Aorta (tissue), 5 donors: ENCODE results near the gene PSMD13. TPM values are rescaled to one million over a fixed set of nuclear protein-coding genes. Genes with fewer than 3 reads are reported as not detected.
"Not testable (repeated sequence)": the region's sequence is repeated elsewhere in the genome, so short reads cannot be mapped to it uniquely, and the experiment has no call there.

Experiments used
- ATAC-seq: fragments of 200-7000 bp; cut with Tn5 transposase; one replicate; pipeline ENCODE4 v1.9.1; 2022; ENCODE audit warnings: moderate library complexity; ENCODE audit not compliant: low FRiP score
- DNase-seq, 2 donors: peaks; one replicate each; pipeline ENCODE4 v3.0.0-alpha.2; 2020
- H3K27ac ChIP-seq, 2 donors: one replicate each; pipeline ENCODE4 v1.5.1; 2013; ENCODE audit warnings: low read length in 2 of 2, mild to moderate bottlenecking in 2 of 2, moderate library complexity in 2 of 2, control low read depth in 1 of 2, inconsistent platforms in 1 of 2, low read depth in 1 of 2
- H3K27me3 ChIP-seq, 2 donors: one replicate each; pipeline ENCODE4 v1.6.1; 2013; ENCODE audit warnings: control low read depth in 1 of 2, low read length in 1 of 2, mild to moderate bottlenecking in 1 of 2, moderate library complexity in 1 of 2; ENCODE audit not compliant: insufficient read depth in 2 of 2, control insufficient read depth in 1 of 2
- H3K36me3 ChIP-seq, 2 donors: one replicate each; pipeline ENCODE4 v1.6.1; 2013; ENCODE audit warnings: control low read depth in 1 of 2, low read length in 1 of 2, mild to moderate bottlenecking in 1 of 2; ENCODE audit not compliant: insufficient read depth in 2 of 2, control insufficient read depth in 1 of 2
- H3K4me1 ChIP-seq, 2 donors: one replicate each; pipeline ENCODE4 v1.6.1; 2013; ENCODE audit warnings: low read length in 2 of 2, control low read depth in 1 of 2, mild to moderate bottlenecking in 1 of 2, moderate library complexity in 1 of 2; ENCODE audit not compliant: insufficient read depth in 2 of 2, control insufficient read depth in 1 of 2
- H3K4me3 ChIP-seq, 2 donors: one replicate each; pipeline ENCODE4 v1.5.1; 2013; ENCODE audit warnings: low read length in 2 of 2, control low read depth in 1 of 2, mild to moderate bottlenecking in 1 of 2
- H3K9me3 ChIP-seq: one replicate; pipeline ENCODE4 v1.6.1; 2013; ENCODE audit warnings: mild to moderate bottlenecking, low read length; ENCODE audit not compliant: control insufficient read depth
- WGBS, 2 donors: extraction: QIAGEN DNeasy Blood & Tissue Kit; methylation state at CpG; one replicate each; pipeline ENCODE4 v1.1.7; 2013; 5-methylcytosine and 5-hydroxymethylcytosine counted together
- intact Hi-C, 2 donors: fragments of 100-400 bp; cut with DNase I; formaldehyde crosslinking; loops; one replicate each; pipeline versions ENCODE4 v1.14.2 to v1.15.0; 2022
- polyA plus RNA-seq, 2 donors: library from polyadenylated mRNA; stranded (reverse); fragments of 200-250 nt; gene quantifications; one replicate each; pipeline ENCODE4 v1.2.3, GENCODE V29; 2013
- total RNA-seq, 2 donors: library from RNA; stranded (reverse); fragmentation: NEBNext Ultra II Directional; extraction: Animal tissue kit (Norgen Biotek cat#: 25700); gene quantifications; one replicate each; pipeline ENCODE4 v1.2.1, GENCODE V29; 2021
- donor health status: healthy with polysubstance abuse.
- donor health status: Bipolar disorder and iron deficiency.
- donor health status: DM: no; HTN: no; CAD: no.
- donor health status: DM: no; HTN: no; CAD: no.
- donor health status: DM: yes; HTN: yes; CAD: no.

The PSMD13 gene
- total and polyA plus RNA-seq, 4 donors: 70.9 to 123 (median 78.2) TPM

- intact Hi-C loops: no loop called here
- no peak for ATAC-seq
- 89 to 96% methylated on average over 2 of the region's 2 CpGs for WGBS, 2 donors
Observed at GRCh38 chr11:255816-256215, 19.0 kb downstream of the PSMD13 start.

GRCh38 chr11:256952-257737 is 20.4 kb downstream of the PSMD13 start:
- Histone ChIP-seq H3K4me1 (no peaks in the 10 kb centered on the region), H3K27me3 (no peaks in the 10 kb centered on the region), H3K4me3 (no peak overlapping the region), H3K36me3 (peaks cover 0 to 4% of the 10 kb centered on the region in 2 donors), H3K9me3 (peaks cover 3% of the 10 kb centered on the region), H3K27ac (no peak overlapping the region)
- ATAC-seq: no peak
- intact Hi-C loops: no loop called here
- 81 to 82% methylated on average over 11 to 14 of the region's 14 CpGs for WGBS, 2 donors
- no peak for DNase-seq

More at GRCh38 chr11:255816-256215, 19.0 kb downstream of the PSMD13 start:
- no peak for DNase-seq
- Histone ChIP-seq H3K4me1 (no peaks in the 10 kb centered on the region), H3K27me3 (no peaks in the 10 kb centered on the region), H3K4me3 (no peak overlapping the region), H3K36me3 (peaks cover 1 to 4% of the 10 kb centered on the region in 2 donors), H3K27ac (no peak overlapping the region), H3K9me3 (no peaks in the 10 kb centered on the region)

- WGBS, 2 donors: 75 to 83% methylated on average over 15 of the region's 15 CpGs
- H3K27me3 ChIP-seq: no peaks in the 10 kb centered on the region
- no peak for DNase-seq
- H3K4me1 ChIP-seq: no peaks in the 10 kb centered on the region
- H3K4me3 ChIP-seq: no peak overlapping the region
- intact Hi-C loops: no loop called here
- peaks cover 3% of the 10 kb centered on the region for H3K9me3 ChIP-seq
- H3K36me3 ChIP-seq: peaks cover 0 to under 1% of the 10 kb centered on the region in 2 donors
- no peak overlapping the region for H3K27ac ChIP-seq
- no peak for ATAC-seq
Observed at GRCh38 chr11:257766-258493, 21.2 kb downstream of the PSMD13 start.

GRCh38 chr11:259413-259812 is 22.6 kb downstream of the PSMD13 start:
- Histone ChIP-seq H3K27me3 (no peaks in the 10 kb centered on the region), H3K4me1 (no peaks in the 10 kb centered on the region), H3K4me3 (no peak overlapping the region), H3K27ac (no peak overlapping the region), H3K36me3 (no peaks in the 10 kb centered on the region), H3K9me3 (peaks cover 3% of the 10 kb centered on the region)
- WGBS, 2 donors: 78 to 81% methylated on average over 10 of the region's 10 CpGs
- DNase-seq: no peak
- intact Hi-C loops: no loop called here
- no peak for ATAC-seq

GRCh38 chr11:261624-262023 is 24.8 kb downstream of the PSMD13 start:
- 87% methylated on average over 4 of the region's 4 CpGs for WGBS, 2 donors
- H3K9me3 ChIP-seq: peaks cover 3% of the 10 kb centered on the region
- no peaks in the 10 kb centered on the region for H3K36me3 ChIP-seq
- H3K27me3 ChIP-seq: no peaks in the 10 kb centered on the region
- no peak overlapping the region for H3K4me3 ChIP-seq
- no peak overlapping the region for H3K27ac ChIP-seq
- no peaks in the 10 kb centered on the region for H3K4me1 ChIP-seq
- DNase-seq (no peak), ATAC-seq (no peak)
- intact Hi-C loops: no loop called here

GRCh38 chr11:266676-267439 is 30.1 kb downstream of the PSMD13 start:
- intact Hi-C loops: no loop called here
- H3K4me3 ChIP-seq: no peak overlapping the region
- no peaks in the 10 kb centered on the region for H3K9me3 ChIP-seq
- peak in 1 of 2 donors; percentile 62 for DNase-seq
- H3K27ac ChIP-seq: no peak overlapping the region
- no peaks in the 10 kb centered on the region for H3K36me3 ChIP-seq
- H3K27me3 ChIP-seq: no peaks in the 10 kb centered on the region
- ATAC-seq: no peak
- WGBS, 2 donors: 88 to 91% methylated on average over 4 to 5 of the region's 13 CpGs
- H3K4me1 ChIP-seq: no peaks in the 10 kb centered on the region

- H3K36me3 ChIP-seq: no peaks in the 10 kb centered on the region
- H3K4me1 ChIP-seq: no peaks in the 10 kb centered on the region
- no peak overlapping the region for H3K4me3 ChIP-seq
- H3K27me3 ChIP-seq: no peaks in the 10 kb centered on the region
- intact Hi-C loops: no loop called here
- no peaks in the 10 kb centered on the region for H3K9me3 ChIP-seq
- ATAC-seq (peak; percentile 27), DNase-seq (peak in 1 of 2 donors; percentile 84)
- WGBS, 2 donors: 54 to 72% methylated on average over 17 to 18 of the region's 18 CpGs
- no peak overlapping the region for H3K27ac ChIP-seq
Observed at GRCh38 chr11:267491-267994, 30.8 kb downstream of the PSMD13 start.

GRCh38 chr11:268716-269145 is 32.0 kb downstream of the PSMD13 start:
- DNase-seq: peak in 1 of 2 donors; percentile 90
- H3K4me3 ChIP-seq, H3K27me3 ChIP-seq, H3K27ac ChIP-seq, H3K4me1 ChIP-seq, intact Hi-C loops, H3K36me3 ChIP-seq, H3K9me3 ChIP-seq: not testable (repeated sequence)
- 52 to 60% methylated on average over 16 of the region's 16 CpGs for WGBS, 2 donors
- ATAC-seq: peak; percentile 67
